HEK293 (cell line): ENCODE measurements around the gene YIPF2.
A peak's percentile ranks its signal among the peaks of the same experiment; 100 is the strongest.

ENCODE experiments used
- CTCF ChIP-seq: fragments of 450-650 bp; formaldehyde crosslinking; IDR thresholded peaks from 2 replicates; pipeline ENCODE4 v1.5.1; 2016; ENCODE audit warnings: missing biosample characterization, missing genetic modification characterization
- ELK4 ChIP-seq: IDR thresholded peaks from 2 replicates; pipeline ENCODE4 v1.6.1; 2011; ENCODE audit warnings: mild to moderate bottlenecking, low read depth, low read length, borderline replicate concordance
- GLI4 ChIP-seq: fragments of 450-650 bp; formaldehyde crosslinking; IDR thresholded peaks from 2 replicates; pipeline ENCODE4 v1.5.1; 2016; ENCODE audit warnings: missing biosample characterization, missing genetic modification characterization
- HIC1 ChIP-seq: fragments of 450-650 bp; formaldehyde crosslinking; IDR thresholded peaks from 2 replicates; pipeline ENCODE4 v1.5.1; 2016; ENCODE audit warnings: missing biosample characterization, missing genetic modification characterization
- INSM2 ChIP-seq: fragments of 450-650 bp; formaldehyde crosslinking; IDR thresholded peaks from 2 replicates; pipeline ENCODE4 v1.5.1; 2016; ENCODE audit warnings: missing biosample characterization, missing genetic modification characterization
- SP3 ChIP-seq: fragments of 450-650 bp; formaldehyde crosslinking; IDR thresholded peaks from 2 replicates; pipeline ENCODE4 v1.5.1; 2016; ENCODE audit warnings: missing biosample characterization, missing genetic modification characterization
- TSHZ1 ChIP-seq: fragments of 450-650 bp; formaldehyde crosslinking; IDR thresholded peaks from 2 replicates; pipeline ENCODE4 v1.5.1; 2016; ENCODE audit warnings: missing biosample characterization, missing genetic modification characterization, borderline replicate concordance
- ZBTB1 ChIP-seq: fragments of 450-650 bp; formaldehyde crosslinking; IDR thresholded peaks from 2 replicates; pipeline ENCODE4 v1.5.1; 2016; ENCODE audit warnings: missing biosample characterization, missing genetic modification characterization
- ZBTB10 ChIP-seq: fragments of 450-650 bp; formaldehyde crosslinking; IDR thresholded peaks from 2 replicates; pipeline ENCODE4 v1.5.1; 2016; ENCODE audit warnings: missing biosample characterization, missing genetic modification characterization
- ZBTB11 ChIP-seq: fragments of 450-650 bp; formaldehyde crosslinking; conservative IDR thresholded peaks from 2 replicates; pipeline ENCODE4 v1.5.1; 2016; ENCODE audit warnings: low read depth, missing biosample characterization, missing genetic modification characterization
- ZBTB17 ChIP-seq: fragments of 450-650 bp; formaldehyde crosslinking; IDR thresholded peaks from 2 replicates; pipeline ENCODE4 v1.5.1; 2016; ENCODE audit warnings: missing biosample characterization, missing genetic modification characterization
- ZBTB20 ChIP-seq: fragments of 450-650 bp; formaldehyde crosslinking; IDR thresholded peaks from 2 replicates; pipeline ENCODE4 v1.5.1; 2016; ENCODE audit warnings: missing biosample characterization, missing genetic modification characterization
- ZIC2 ChIP-seq: fragments of 450-650 bp; formaldehyde crosslinking; IDR thresholded peaks from 2 replicates; pipeline ENCODE4 v1.5.1; 2016; ENCODE audit warnings: missing biosample characterization, missing genetic modification characterization
- ZNF394 ChIP-seq: fragments of 450-650 bp; formaldehyde crosslinking; IDR thresholded peaks from 2 replicates; pipeline ENCODE4 v1.5.1; 2016; ENCODE audit warnings: missing biosample characterization, missing genetic modification characterization, mild to moderate bottlenecking, moderate library complexity, borderline replicate concordance
- ZNF558 ChIP-seq: fragments of 450-650 bp; formaldehyde crosslinking; IDR thresholded peaks from 2 replicates; pipeline ENCODE4 v1.5.1; 2016; ENCODE audit warnings: missing biosample characterization, missing genetic modification characterization
- ZNF560 ChIP-seq: fragments of 450-650 bp; formaldehyde crosslinking; IDR thresholded peaks from 2 replicates; pipeline ENCODE4 v1.5.1; 2017; ENCODE audit warnings: missing biosample characterization, missing genetic modification characterization, borderline replicate concordance
- ZNF664 ChIP-seq: fragments of 450-650 bp; formaldehyde crosslinking; IDR thresholded peaks from 2 replicates; pipeline ENCODE4 v1.5.1; 2016; ENCODE audit warnings: missing biosample characterization, missing genetic modification characterization
- ZNF747 ChIP-seq: fragments of 450-650 bp; formaldehyde crosslinking; IDR thresholded peaks from 2 replicates; pipeline ENCODE4 v1.5.1; 2016; ENCODE audit warnings: missing biosample characterization, missing genetic modification characterization
- ZNF76 ChIP-seq: fragments of 450-650 bp; formaldehyde crosslinking; IDR thresholded peaks from 2 replicates; pipeline ENCODE4; 2016; ENCODE audit warnings: low read depth, missing biosample characterization, missing genetic modification characterization, borderline replicate concordance
- ZNF830 ChIP-seq: fragments of 450-650 bp; IDR thresholded peaks from 2 replicates; pipeline ENCODE4 v1.5.0; 2018; ENCODE audit warnings: missing biosample characterization, missing genetic modification characterization, low read depth, mild to moderate bottlenecking, moderate library complexity
- ZSCAN23 ChIP-seq: fragments of 450-650 bp; formaldehyde crosslinking; IDR thresholded peaks from 2 replicates; pipeline ENCODE4 v1.5.1; 2016; ENCODE audit warnings: missing biosample characterization, missing genetic modification characterization

Gene YIPF2

GRCh38 chr19:10887616-10888367, 40.6 kb downstream of the YIPF2 start (continued):
- no peak for TF ChIP-seq TSHZ1
- TF ChIP-seq HIC1, result no peak
- TF ChIP-seq ZNF558 (tag by site-specific recombination), result no peak
- 0 out of 2 replicates have a peak, but pooled peaks have one; percentile 36 for TF ChIP-seq ZBTB10 (tag by site-specific recombination)
- TF ChIP-seq CTCF (tag by site-specific recombination), result no peak
- TF ChIP-seq ELK4, result no peak
- TF ChIP-seq ZNF394 (tag by site-specific recombination), result peak; percentile 61; the same call in 1 of the 2 replicates
- no peak for TF ChIP-seq ZBTB20 (tag by site-specific recombination)
- TF ChIP-seq ZNF664 (tag by site-specific recombination), result no peak
- no peak for TF ChIP-seq ZNF747 (tag by site-specific recombination)
- TF ChIP-seq ZNF76 (tag by site-specific recombination), result no peak
- no peak for TF ChIP-seq ZSCAN23 (tag by site-specific recombination)
- TF ChIP-seq SP3, result no peak
- no peak for TF ChIP-seq INSM2
- TF ChIP-seq ZIC2 (tag by site-specific recombination), result peak; percentile 55; the same call in 1 of the 2 replicates
- no peak for TF ChIP-seq ZBTB11 (tag by site-specific recombination)
- TF ChIP-seq ZNF830 (tag by site-specific recombination), result no peak
- TF ChIP-seq ZBTB1 (tag by site-specific recombination), result no peak
- TF ChIP-seq ZNF560 (tag by site-specific recombination), result no peak
- TF ChIP-seq GLI4, result no peak
- TF ChIP-seq ZBTB17 (tag by site-specific recombination), result peak; percentile 45; the same call in 1 of the 2 replicates
